Mammary epithelial cell (primary cell): ENCODE measurements around the gene P2RY8.

Experiments used
- CTCF ChIP-seq, 2 donors: IDR thresholded peaks in 1 of 2; conservative IDR thresholded peaks in 1 of 2; 2 replicates each; pipeline ENCODE4 v1.5.1; 2011 to 2012; ENCODE audit warnings: inconsistent platforms in 2 of 2, low read length in 2 of 2, mild to moderate bottlenecking in 2 of 2, control low read depth in 1 of 2, low read depth in 1 of 2; ENCODE audit not compliant: insufficient read depth in 1 of 2; ENCODE audit errors: extremely low read depth in 1 of 2
- EZH2 ChIP-seq: IDR thresholded peaks from 2 replicates; pipeline ENCODE4 v1.6.1; 2012; ENCODE audit warnings: low read length, inconsistent platforms, borderline replicate concordance

- no peak for TF ChIP-seq CTCF (conservative IDR thresholded peaks at IDR 0.05 in 1 of 2, IDR thresholded peaks at IDR 0.05 in 1 of 2; ENCODE audit: extremely low read depth in 1 of 2, insufficient read depth in 1 of 2, low read depth in 1 of 2, low read length in 2 of 2)
- no peak for TF ChIP-seq EZH2
Measured at GRCh38 chrX:1475481-1475880, 61.5 kb downstream of the P2RY8 start.
